ENCODE data around the gene RFX2. TPM values are rescaled to one million over a fixed set of nuclear protein-coding genes. Genes with fewer than 3 reads are reported as not detected.
A peak's percentile ranks its signal among the peaks of the same experiment; 100 is the strongest.

Gene RFX2
- total RNA-seq, 1 experiment from 2014 or later, result 14.8 TPM

DNA sequence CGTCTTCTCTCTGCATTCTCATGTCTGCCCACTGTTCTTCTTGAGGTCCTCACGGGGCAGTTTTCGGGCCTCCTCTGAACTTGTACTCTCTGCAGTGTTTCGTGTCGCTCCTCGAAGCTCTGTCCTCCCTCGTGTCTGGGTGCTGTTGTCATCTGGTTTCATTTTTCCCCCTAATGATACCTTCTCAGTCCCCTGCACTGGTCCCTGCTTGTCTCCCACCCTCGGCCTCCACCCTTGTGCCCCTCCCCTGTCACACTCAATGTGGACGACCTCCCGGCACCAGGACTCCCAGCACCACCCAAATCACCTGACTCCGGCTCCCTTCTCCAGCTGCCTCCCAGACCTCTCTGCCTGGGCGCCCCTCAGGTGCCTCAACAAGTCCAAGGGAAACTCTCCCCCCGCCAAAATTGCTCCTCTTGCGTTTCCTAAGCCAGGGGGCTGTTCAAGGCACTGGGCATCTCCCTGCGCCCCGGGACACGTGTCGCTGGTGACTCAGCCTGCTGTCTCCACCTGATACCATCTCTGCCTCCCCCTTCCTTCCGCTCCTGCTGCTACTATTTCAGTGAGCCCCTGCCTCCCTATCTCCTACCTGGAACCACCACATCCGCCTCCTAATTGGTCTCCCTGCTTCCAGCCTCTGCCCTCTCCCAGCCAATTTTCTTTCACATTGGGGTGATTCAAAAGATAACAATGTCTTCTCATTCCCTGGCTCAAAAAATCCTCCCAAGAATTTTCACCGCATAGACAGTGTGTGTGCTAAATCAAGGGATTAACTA is 49.5 kb downstream of the RFX2 start:
- peak; percentile 100 for DNase-seq (ENCODE audit: low spot score)

DNA sequence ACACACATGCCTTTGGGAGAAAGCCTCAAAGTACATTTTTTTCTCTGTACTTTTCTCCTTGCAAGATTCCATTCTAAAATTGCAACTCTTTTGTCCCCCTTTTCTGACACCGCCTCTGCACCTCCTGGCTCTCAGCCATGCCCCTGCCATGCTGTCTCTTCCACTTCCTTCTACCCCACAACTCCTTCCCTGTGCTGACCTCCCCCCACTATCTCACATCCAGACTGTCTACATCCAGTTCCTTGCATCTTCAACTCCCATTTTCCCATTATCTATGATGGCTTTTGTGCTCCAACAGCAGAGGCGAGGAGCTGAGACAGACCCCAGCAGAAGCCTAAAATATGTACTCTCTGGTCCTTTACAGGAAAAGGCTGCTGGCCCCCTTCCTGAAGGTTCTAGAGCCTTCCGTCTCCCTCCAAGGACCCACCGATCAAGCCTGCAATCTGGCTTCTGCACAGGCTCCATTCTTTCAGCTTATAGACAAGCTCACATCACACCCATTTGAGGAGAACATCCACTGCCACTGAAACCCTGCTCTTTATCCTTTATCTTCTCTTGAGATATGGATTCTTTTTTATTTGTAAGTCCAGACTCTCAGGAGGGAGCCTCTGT is 50.2 kb downstream of the RFX2 start:
- no peak for DNase-seq (ENCODE audit: low spot score)

DNA sequence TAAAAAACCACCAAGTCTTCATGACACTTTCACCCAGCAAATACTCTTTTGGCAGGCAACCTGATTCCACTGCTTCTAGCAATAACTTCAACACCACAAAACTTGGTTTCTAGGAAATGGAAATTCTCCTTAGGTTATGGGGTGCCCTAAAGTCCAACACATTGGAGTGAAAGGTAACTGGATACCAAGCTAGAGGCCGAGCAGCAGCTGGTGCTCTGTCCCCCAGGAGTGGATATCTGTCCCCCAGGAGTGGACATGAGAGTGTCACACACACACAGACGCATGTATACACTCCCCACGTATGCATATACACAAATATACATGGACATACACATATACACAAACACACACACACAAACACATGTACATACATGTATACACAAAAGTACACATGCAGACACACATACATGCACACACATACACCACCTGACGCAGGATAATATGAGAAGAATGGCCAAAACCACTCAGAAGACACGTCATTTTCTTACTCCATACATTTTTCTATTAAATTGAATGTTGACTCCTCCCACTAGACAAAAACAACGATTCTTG is 50.8 kb downstream of the RFX2 start:
- DNase-seq (ENCODE audit: low spot score), result no peak

DNA sequence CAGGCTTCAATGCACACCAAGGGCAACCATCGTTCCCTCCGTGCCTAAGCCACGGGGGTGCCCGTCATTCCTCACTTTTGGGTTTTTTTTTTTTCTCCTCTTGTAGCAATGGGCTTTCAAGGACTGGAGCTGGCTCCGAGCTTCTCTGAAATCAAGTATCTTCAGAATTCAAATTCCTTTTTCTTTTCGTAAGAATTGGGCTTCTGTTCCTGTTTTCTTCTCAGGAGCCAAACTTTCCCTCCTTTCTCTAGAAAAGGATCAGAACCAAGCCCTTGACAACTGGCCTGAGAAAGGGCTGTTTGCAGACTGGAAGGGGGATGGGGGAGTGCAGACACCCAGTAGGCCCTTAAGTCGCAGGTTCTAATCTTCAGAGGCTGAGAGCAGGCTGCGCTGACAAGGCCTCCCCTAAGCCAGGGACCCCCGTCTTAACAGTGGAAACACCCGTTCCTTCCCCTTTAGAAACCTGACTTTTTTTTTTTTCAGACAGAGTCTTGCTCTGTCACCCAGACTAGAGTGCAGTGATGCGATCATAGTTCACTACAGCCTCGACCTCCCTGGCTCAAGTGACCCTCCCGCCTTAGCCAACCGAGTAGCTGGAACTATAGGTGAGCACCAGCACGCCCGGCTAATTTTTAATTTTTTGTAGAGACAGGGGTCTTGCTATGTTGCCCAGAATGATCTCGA is 51.6 kb downstream of the RFX2 start:
- no peak for DNase-seq (ENCODE audit: low spot score)

DNA sequence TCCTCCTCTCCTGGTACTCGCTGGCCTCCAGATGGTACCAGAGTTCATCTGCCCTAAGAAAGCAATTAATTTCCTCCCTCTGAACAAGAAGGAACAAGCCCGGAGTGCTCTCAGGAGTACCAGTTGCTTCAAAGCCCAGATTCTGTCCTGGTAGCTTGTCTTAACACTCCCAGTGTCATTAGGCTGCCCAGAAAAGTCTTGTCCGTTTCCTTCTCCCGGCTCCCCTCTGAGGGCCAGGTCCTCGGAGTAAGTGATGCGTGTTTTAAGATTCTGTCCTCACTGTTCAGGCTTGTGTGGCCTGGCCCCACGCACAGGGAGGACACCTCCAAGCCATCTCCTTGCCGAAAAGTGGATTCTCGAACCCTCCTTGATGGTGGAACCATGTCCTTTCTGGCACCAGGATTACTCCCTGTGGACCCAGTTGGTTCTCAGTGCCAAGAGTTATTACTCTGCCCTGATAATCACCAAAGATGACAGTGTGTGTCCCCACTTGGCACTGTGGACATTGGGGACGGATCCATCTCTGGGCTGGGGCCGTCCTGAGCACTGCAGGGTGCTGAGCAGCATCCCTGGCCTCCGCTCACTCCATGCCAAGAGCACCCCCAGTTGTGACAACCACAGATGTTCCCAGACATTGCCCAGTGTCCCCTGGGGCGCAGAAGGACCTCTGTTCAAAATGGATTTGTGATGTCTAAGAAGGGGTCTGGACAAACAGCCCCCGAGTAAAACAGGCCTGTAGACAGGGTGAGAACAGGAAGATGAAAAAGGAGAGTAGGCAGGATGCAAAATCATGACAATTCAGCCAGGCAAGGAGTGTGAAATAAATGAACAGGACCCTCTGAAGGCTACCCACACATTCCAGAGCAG is 52.4 kb downstream of the RFX2 start:
- DNase-seq (ENCODE audit: low spot score), result no peak

DNA sequence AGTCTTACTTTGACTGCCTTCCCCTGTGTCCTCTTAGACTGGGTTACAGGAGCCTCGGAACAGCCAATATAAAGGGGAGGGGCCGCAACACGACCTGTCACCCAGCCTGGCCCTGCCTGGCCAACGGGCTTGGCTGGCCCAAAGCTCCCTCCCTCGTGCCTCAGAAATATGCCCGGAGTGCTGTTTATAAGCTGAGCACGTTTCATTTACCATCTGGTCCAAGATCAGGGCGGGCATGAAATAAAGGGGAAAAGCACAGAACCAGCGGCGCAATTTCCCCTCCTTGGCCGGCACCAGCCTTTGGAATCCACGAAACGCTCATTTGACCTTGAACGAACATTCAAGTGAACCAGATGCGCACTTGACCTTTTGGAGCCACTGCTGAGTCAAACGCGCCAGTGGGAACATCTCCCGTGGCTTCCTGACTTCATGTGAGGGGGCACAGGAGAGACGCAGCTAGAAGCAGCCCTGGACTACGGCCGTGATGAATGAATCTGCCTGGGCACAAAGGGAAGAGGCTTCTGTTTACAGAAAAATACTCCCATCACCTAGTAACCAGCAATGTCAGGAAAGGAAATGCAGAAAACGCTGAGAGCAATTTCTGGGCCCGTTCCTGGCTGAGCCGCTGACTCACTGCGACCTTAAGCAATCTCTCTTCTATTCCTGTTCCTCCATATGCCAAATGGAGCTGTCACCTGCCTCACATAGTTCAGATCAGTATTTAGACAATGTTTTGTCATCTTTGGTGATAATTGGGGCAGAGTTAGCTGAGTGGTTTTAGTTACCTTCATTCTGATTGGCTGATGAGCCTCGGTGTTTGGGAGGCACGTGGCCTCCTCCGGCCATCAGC is 53.3 kb downstream of the RFX2 start:
- peak; percentile 95 for DNase-seq (ENCODE audit: low spot score)

DNA sequence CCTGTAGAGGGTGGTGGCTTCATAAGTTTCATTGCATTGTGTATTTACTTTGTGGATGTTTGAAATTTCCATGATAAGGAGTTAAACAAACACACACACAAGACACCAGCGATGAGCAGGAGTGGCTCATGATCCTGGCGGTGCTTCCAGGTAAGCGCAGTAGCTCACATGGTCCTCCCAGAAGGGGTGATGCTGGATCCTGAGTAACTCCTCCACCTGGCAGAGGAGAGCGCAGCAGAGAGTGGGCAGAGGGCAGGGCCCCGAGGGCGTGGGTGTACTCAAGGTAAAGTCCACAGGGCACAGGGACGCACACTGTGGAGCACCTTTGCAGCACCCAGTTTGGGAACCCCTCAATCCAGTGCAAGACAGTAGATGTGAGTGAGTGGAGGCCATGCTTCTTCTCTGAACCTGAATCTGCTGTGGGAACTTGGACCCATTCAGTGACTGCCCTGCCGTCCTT is 54.0 kb downstream of the RFX2 start:
- DNase-seq (ENCODE audit: low spot score), result no peak

DNA sequence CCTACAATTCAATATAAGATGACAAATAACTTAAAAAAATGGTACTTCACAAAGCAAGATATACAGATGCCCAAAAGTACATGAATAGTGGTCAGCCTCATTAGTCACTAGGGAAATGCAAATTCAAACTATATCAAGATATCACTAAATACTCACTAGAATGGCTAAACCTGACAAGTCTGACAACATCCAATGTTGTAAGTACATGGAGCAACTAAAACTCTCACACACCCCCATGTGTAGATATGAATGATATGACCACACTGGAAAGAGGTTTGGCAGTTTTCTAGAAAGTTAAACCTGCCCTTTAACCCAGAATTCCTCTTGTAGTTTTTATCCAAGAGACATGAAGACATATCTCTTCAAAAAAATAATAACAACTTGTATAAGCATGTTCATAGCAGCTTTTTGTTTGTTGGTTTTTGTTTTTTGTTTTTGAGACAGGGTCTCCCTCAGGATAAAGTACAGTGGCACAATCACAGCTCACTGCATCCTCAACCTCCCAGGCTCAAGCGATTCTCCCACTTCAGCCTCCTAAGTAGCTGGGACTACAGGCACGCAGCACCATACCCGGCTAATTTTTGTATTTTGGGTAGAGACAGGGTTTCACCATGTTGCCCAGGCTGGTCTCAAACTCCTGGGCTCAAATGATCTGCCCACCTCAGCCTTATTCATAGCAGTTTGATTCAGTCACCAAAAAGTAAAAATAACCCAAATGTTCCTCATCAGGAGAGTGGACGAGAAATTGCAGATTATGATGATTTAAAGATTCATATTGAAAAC is 55.1 kb downstream of the RFX2 start:
- DNase-seq (ENCODE audit: low spot score), result no peak

DNA sequence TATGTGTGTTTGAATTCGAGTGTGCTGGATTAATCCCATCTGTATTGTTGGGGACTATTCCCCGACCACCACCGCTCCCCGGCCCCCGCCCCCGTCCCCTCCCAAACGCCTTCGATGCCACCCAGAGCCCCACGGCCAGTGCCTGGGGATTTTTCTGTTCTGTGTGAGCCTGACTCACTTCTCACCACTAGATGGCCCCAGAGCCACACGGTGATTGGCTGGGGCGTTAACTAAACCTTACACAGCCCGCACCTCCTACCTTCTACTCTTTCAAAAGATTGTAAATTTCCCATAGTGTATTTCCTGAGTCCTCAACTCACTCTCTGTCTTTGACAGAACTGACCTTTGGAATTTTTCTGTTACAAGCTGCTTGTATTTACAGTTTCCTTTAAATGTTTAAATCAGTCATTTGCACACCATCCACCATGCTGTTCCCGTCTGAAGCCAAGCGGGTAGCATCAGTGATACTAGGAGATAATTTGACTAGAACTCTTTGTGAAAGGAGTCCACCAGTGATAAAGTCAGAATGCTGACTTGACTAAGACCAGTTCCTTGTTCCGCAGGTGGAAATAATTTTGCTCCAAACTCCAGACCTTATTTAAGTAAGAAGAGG is 61.4 kb downstream of the RFX2 start:
- DNase-seq (ENCODE audit: low spot score), result peak; percentile 79

DNA sequence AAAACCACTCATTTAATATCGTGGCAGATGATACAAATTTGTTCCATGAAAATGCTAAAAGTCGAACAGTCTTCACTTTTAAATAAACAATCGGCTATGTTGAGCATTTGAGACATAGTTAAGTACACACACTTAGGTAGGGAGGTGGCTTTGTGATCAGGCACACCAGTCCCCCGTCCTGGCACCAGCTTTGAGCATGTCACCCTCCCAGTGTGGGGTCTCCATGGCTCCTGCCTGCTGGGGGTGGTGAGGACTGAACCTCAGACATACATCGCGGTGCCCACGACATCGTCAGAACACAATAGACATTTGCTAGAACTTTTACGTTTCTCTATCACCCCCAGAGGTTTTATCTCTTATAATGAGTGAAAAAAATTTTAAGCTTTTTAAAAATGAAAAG is 62.0 kb downstream of the RFX2 start:
- DNase-seq (ENCODE audit: low spot score), result no peak

DNA sequence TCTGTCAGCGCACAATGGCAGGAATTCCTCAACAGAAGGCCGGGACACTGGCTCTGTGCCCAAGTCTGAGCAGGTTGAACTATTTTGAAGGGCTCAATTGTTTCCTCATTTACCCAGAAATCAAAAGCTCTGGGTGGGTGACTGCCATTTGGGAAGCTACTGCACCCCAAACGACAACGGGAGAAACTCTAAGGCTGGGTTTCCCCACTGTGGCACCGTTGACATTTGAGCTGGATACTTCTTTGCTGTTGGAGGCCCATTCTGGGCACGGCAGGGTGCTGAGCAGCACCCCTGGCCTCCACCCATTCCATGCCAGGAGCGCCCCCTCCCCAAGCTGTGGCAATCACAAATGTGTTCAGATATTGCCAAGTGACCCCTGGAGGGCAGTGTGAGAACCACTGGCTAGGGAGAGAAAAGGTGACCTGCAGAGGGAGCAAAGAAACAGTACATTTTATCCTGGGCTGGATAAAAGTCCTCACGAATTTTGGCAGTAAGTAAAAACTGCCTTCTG is 62.5 kb downstream of the RFX2 start:
- DNase-seq (ENCODE audit: low spot score), result no peak

DNA sequence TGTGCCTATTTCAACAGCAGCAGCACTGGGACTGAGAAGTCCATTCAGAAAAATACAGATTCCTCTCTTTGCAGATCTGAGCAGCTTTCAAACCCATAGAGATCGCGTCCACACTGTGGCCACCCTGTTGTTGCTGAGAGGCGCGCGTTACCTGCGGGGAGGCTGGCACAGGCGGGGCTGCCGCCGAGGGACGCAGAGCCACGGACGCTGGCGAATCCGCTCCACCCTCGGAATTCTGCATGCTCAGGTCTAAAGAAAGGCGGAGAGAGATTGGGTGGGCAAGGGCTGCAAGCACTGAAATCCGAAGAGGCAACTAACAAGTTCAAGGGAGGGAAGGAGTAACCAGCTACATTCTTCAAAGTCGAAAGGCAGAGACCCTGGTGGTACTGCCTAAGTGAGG is 63.0 kb downstream of the RFX2 start:
- no peak for DNase-seq (ENCODE audit: low spot score)

DNA sequence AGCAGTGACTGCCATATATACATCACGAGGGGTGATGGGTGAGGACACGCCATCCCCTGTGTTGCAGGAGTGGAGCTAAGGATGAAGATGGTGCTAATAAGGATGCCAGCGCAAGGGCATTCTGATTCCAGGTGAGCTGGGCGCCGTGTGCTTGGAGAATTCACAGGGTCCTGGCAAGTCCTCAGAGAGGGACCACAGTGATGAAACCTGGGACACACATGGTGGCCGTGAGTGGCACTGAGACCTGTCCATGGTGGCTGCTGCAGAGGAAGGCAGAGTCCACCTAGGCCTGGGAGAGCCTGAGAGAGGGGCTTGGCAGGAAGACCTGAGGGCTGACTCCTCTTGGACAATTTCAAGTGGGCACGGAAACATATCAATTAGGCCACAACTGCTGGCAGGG is 65.2 kb downstream of the RFX2 start:
- no peak for DNase-seq (ENCODE audit: low spot score)

DNA sequence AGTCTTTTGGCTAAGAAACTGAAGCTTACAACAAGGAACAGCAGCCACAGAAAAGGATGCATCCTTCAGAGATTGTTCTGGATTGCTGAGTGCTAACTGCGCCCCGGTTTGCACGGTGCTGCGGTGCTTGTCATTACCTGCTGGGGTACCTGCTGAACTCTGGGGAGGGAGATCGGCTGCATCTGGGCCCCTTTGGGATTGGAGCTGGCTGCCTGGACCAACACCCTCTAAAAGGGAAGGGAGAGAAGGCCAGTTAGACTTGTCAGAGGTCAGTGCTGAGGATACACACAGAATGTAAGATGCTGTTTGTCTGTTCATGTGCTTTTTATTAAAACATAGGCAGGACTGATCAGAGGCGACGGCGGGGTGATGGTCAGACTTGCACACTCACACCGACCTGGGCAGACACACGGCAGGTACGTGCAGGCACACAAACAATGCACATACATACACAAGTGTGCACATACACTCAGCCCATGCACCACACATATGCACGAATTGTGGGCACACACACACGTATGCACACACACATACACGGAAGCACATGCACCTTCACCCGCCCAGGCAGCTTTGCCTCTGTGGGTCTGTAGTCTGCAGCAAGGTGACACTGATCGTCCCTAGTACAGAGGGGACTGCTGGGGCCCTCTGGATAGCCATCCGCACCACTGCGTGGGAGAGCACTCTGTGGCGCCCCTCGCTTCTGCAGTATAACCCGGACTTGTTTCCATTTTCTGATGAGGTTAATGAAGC is 66.1 kb downstream of the RFX2 start:
- DNase-seq (ENCODE audit: low spot score), result no peak

DNA sequence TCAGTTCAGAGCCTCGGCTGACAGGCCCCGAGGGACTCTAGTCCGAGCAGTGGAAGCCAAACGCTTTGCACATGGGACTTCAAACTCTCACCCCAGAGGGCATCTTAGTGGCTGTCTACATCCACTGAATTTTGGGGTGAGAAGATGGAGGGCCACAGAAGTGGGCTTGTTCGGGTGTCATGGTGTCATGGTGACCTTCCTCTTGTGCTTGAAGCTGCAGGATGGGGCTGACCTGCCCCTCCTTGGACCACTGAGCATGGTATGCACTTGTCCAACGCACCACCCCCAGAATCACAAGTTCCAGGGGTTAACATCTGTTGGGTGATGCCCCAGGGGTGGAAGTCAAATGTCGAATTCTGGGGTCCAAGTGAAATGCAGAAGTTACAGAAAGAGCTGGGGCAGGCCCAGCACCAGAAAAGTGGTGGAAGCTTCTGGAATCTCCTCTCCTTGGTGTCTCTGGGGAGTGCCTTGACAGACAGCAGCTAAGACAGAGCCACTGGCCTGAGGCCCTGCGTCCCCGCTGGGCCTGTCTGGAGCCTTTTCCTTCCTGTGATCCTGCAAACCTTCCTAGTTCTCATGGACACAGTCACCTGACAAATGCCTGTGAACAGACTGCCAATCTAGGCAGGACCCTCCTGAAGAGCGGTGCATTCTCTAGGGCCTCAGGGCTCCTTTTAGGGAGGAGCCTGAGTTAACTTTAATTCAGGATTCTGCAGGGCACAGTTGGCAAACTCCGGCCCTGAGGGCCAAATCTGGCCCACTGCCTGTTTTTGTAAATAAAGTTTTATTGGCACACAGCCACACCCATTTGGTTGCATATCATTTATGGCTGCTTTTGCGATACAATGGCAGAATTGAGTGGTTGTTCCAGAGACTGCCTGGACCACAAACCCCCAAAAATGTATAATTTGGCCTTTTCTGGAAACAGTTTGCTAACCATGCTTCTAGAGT is 67.2 kb downstream of the RFX2 start:
- DNase-seq (ENCODE audit: low spot score), result no peak

DNA sequence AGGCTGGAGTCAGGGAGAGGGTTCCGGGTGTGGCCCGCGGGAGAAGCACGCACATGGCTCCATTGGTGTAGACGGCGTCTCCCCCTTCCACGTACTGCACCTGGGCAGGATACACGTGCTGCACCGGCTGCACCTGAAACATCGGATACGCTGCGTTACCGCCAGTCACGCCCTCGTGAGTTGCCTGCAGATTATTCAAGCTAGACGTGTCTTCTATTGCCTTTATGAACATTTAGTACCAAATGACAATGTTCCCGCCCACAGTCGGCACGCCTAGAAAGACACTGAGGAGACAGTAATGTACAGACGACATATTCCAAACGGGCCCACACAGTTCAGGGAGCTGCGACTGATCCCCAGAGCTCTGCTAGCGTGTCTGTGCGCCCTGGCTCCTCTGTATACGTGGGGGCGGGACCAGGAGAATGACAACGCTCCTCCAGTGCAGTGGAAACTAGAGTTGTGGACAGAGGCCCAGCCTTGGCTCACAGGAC is 68.3 kb downstream of the RFX2 start:
- no peak for DNase-seq (ENCODE audit: low spot score)

DNA sequence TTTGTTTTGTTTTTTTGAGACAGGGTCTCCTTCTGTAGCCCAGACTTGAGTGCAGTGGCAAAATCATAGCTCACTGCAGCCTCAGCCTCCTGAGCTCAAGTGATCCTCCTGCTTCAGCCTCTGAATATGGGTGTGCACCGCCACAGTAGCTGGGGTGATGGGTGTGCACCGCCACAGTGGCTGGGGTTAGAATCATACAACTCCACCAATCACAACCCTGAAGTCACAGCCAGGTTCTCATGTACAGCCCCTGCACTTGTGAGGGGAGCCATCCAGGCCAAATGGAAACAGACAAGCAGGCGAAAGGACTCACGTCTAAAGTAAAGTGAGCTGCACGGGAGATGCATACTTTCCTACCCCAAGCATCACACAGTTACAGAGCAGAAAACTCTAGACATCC is 69.2 kb downstream of the RFX2 start:
- no peak for DNase-seq (ENCODE audit: low spot score)
